Measurements from ENCODE around the gene MRPS26.

DNA sequence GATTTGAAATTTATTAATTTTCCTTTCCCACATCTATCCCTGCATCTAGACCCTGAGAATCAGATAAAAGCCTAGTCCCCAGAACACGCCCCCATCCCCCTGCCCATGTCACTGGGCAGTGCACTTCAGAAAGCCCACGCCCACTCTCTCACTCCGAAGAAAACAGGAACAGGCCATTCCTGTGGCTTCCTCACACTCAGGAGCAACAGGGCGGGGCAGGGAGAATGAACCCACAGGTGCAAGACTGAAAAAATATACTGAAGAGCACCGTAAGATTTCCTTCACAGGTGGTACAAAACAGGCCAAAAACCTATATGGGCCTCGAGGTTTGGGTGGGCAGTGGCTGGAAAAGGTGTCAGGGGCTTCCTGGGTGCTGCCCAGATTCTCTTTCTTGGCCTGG, 29.0 kb downstream of the MRPS26 start:
- TF ChIP-seq CTCF (IDR thresholded peaks at IDR 0.05) (no peak), POLR2A (IDR thresholded peaks at IDR 0.05) (no peak)
